Mesenchymal stem cell (in vitro differentiated cells and primary cell): ENCODE results near the gene ADAM23.

ENCODE experiments used
- DNase-seq: peaks from one replicate; pipeline ENCODE4 v3.0.0-alpha.2; 2013
- H2AFZ ChIP-seq: one replicate; pipeline ENCODE4 v1.6.1; 2013; ENCODE audit warnings: low read depth, mild to moderate bottlenecking, control low read depth, inconsistent platforms, low read length, moderate library complexity
- H2AK5ac ChIP-seq: 2 replicates; pipeline ENCODE4 v1.6.1; 2013; ENCODE audit warnings: low read length, moderate library complexity, mild to moderate bottlenecking, inconsistent platforms; ENCODE audit not compliant: severe bottlenecking
- H2BK120ac ChIP-seq: one replicate; pipeline ENCODE4 v1.6.1; 2013; ENCODE audit warnings: low read depth, mild to moderate bottlenecking, inconsistent platforms, low read length, moderate library complexity
- H2BK12ac ChIP-seq, 2 experiments: one replicate each; pipeline ENCODE4 v1.6.1; 2013; ENCODE audit warnings: inconsistent platforms in 2 of 2, low read length in 2 of 2, mild to moderate bottlenecking in 2 of 2, moderate library complexity in 2 of 2, control low read depth in 1 of 2
- H2BK15ac ChIP-seq: one replicate; pipeline ENCODE4 v1.6.1; 2013; ENCODE audit warnings: mild to moderate bottlenecking, low read depth, inconsistent platforms; ENCODE audit not compliant: poor library complexity, severe bottlenecking
- H2BK5ac ChIP-seq: 2 replicates; pipeline ENCODE4 v1.6.1; 2013; ENCODE audit warnings: low read depth, mild to moderate bottlenecking, low read length, control low read depth, inconsistent platforms; ENCODE audit not compliant: poor library complexity, severe bottlenecking
- H3K14ac ChIP-seq, 2 experiments: one replicate each; pipeline ENCODE4 v1.6.1; 2013; ENCODE audit warnings: inconsistent platforms in 2 of 2, low read length in 2 of 2, control low read depth in 1 of 2, mild to moderate bottlenecking in 1 of 2, moderate library complexity in 1 of 2
- H3K18ac ChIP-seq, 2 experiments: one replicate each; pipeline ENCODE4 v1.6.1; 2013; ENCODE audit warnings: inconsistent platforms in 2 of 2, low read length in 2 of 2, control low read depth in 1 of 2, low read depth in 1 of 2, mild to moderate bottlenecking in 1 of 2
- H3K23ac ChIP-seq, 2 experiments: one replicate each; pipeline ENCODE4 v1.6.1; 2013; ENCODE audit warnings: inconsistent platforms in 2 of 2, low read length in 2 of 2, mild to moderate bottlenecking in 2 of 2, moderate library complexity in 2 of 2, control low read depth in 1 of 2
- H3K27ac ChIP-seq: 2 replicates; pipeline ENCODE4 v1.5.1; 2013; ENCODE audit warnings: mild to moderate bottlenecking, moderate library complexity, low read length, control low read depth, inconsistent platforms; ENCODE audit not compliant: poor library complexity, severe bottlenecking
- H3K27me3 ChIP-seq, 2 experiments: 2 replicates each; pipeline versions ENCODE4 v1.6.1 to v1.7.0; 2013; ENCODE audit warnings: low read length in 2 of 2, mild to moderate bottlenecking in 2 of 2, moderate library complexity in 2 of 2, control low read depth in 1 of 2, inconsistent platforms in 1 of 2; ENCODE audit not compliant: control insufficient read depth in 1 of 2, insufficient read depth in 1 of 2
- H3K36me3 ChIP-seq, 2 experiments: 2 replicates each; pipeline versions ENCODE4 v1.6.1 to v1.7.0; 2013; ENCODE audit warnings: low read length in 2 of 2, control low read depth in 1 of 2, inconsistent platforms in 1 of 2, low read depth in 1 of 2, mild to moderate bottlenecking in 1 of 2; ENCODE audit not compliant: insufficient read depth in 2 of 2, control insufficient read depth in 1 of 2
- H3K4ac ChIP-seq, 2 experiments: one replicate each; pipeline ENCODE4 v1.6.1; 2013; ENCODE audit warnings: inconsistent platforms in 2 of 2, low read length in 2 of 2, mild to moderate bottlenecking in 2 of 2, moderate library complexity in 2 of 2, control low read depth in 1 of 2, low read depth in 1 of 2
- H3K4me1 ChIP-seq: 2 replicates; pipeline ENCODE4 v1.6.1; 2013; ENCODE audit warnings: low read depth, low read length, control low read depth; ENCODE audit not compliant: control insufficient read depth, insufficient read depth
- H3K4me2 ChIP-seq: 2 replicates; pipeline ENCODE4 v1.6.1; 2013; ENCODE audit warnings: low read length, mild to moderate bottlenecking, inconsistent platforms; ENCODE audit not compliant: poor library complexity, severe bottlenecking
- H3K4me3 ChIP-seq, 2 experiments: 2 replicates each; pipeline versions ENCODE4 v1.5.1 to v1.7.0; 2013; ENCODE audit warnings: low read length in 2 of 2, mild to moderate bottlenecking in 2 of 2, control low read depth in 1 of 2, low read depth in 1 of 2; ENCODE audit not compliant: insufficient read depth in 1 of 2
- H3K79me1 ChIP-seq: replicated peaks from 2 replicates; pipeline ENCODE4 v1.6.1; 2013; ENCODE audit warnings: mild to moderate bottlenecking, control low read depth, low read length, inconsistent platforms; ENCODE audit not compliant: poor library complexity, severe bottlenecking
- H3K9ac ChIP-seq: 2 replicates; pipeline ENCODE4 v1.7.0; 2013; ENCODE audit warnings: mild to moderate bottlenecking, low read length, moderate library complexity
- H3K9me3 ChIP-seq: 2 replicates; pipeline ENCODE4 v1.7.0; 2013; ENCODE audit warnings: mild to moderate bottlenecking, low read length; ENCODE audit not compliant: control insufficient read depth
- H4K8ac ChIP-seq: one replicate; pipeline ENCODE4 v1.6.1; 2013; ENCODE audit warnings: inconsistent platforms, mild to moderate bottlenecking, low read length, moderate library complexity
- H4K91ac ChIP-seq: one replicate; pipeline ENCODE4 v1.6.1; 2013; ENCODE audit warnings: mild to moderate bottlenecking, low read length, inconsistent platforms
- WGBS: methylation state at CpG from one replicate; pipeline ENCODE4 v1.1.7; 2013; ENCODE audit warnings: mixed read lengths; 5-methylcytosine and 5-hydroxymethylcytosine counted together

ADAM23 gene

DNA sequence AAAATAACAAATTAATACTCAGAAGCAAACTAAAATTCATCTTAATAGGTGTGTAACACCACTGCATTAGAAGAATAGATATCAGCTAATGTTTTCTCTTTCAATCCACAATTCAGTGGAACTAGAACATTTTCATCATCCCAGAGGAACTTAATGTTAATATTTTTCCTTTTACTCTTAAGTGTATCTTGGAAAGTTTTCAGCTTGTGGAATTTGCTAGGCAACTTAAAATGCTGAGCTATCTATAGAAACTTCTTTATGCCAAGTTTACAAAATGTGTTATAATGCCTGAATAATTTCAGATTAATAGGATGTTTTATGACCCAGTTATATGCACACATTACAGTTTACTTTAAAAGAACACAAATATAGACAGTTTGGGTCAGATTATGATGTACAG, 112.4 kb downstream of the ADAM23 start:
- Histone ChIP-seq H3K4me1 (no peaks in the 10 kb centered on the region), H3K4me2 (no peak overlapping the region), H2AK5ac (no peak overlapping the region), H3K79me1 (no peaks in the 10 kb centered on the region), H3K18ac (no peak overlapping the region), H4K8ac (no peak overlapping the region), H3K27me3 (no peaks in the 10 kb centered on the region), H2BK120ac (no peak overlapping the region), H2BK15ac (no peak overlapping the region), H3K36me3 (no peaks in the 10 kb centered on the region), H3K4ac (no peak overlapping the region), H3K23ac (no peak overlapping the region), H3K9ac (no peak overlapping the region), H2BK12ac (no peak overlapping the region), H3K27ac (no peak overlapping the region), H4K91ac (no peak overlapping the region), H3K14ac (no peak overlapping the region), H3K4me3 (no peak overlapping the region), H3K9me3 (no peaks in the 10 kb centered on the region), H2BK5ac (no peak overlapping the region), H2AFZ (no peak overlapping the region)
- DNase-seq: no peak

DNA sequence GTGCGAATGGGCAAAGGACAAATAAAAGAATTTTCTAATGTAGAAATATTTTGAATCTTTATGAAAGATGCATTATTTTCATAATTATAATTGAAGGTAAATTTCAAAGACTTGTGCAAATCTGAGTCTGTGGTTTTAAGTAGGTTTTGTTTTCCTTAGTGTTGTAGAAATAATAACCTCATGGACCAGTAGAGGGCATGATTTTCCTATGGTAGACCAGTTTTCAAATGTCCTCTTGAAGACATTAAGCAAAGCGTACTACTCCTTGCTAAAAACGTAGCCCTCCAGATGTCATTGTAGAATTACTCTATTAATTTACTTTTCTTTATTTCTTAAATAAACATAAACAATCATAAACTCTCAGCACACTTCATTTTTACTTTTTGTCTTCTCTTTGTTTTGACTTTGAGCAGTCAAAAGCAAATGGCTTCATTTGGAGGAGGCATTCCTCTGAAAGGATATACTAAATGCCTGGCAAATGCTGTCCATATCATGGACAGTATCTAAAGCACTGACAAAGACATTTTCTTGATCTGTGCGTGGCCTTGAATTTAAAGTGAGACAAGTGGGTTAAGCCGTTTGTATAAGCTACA, 113.1 kb downstream of the ADAM23 start:
- no peaks in the 10 kb centered on the region for H3K36me3 ChIP-seq
- H3K4me3 ChIP-seq: no peak overlapping the region
- H2BK120ac ChIP-seq: no peak overlapping the region
- no peak overlapping the region for H4K8ac ChIP-seq
- no peaks in the 10 kb centered on the region for H3K9me3 ChIP-seq
- no peak overlapping the region for H3K14ac ChIP-seq
- no peaks in the 10 kb centered on the region for H3K79me1 ChIP-seq
- no peaks in the 10 kb centered on the region for H3K27me3 ChIP-seq
- no peak overlapping the region for H3K23ac ChIP-seq
- DNase-seq: peak; percentile 46
- H2BK15ac ChIP-seq: no peak overlapping the region
- H3K9ac ChIP-seq: no peak overlapping the region
- 74% methylated on average over 4 of the region's 5 CpGs for whole genome bisulfite sequencing
- H2AK5ac ChIP-seq: no peak overlapping the region
- no peaks in the 10 kb centered on the region for H3K4me1 ChIP-seq
- H2BK5ac ChIP-seq: no peak overlapping the region
- H2AFZ ChIP-seq: no peak overlapping the region
- no peak overlapping the region for H3K4me2 ChIP-seq
- no peak overlapping the region for H3K18ac ChIP-seq
- no peak overlapping the region for H3K27ac ChIP-seq
- H4K91ac ChIP-seq: no peak overlapping the region
- no peak overlapping the region for H3K4ac ChIP-seq
- no peak overlapping the region for H2BK12ac ChIP-seq

GRCh38 chr2:206557321-206557720, 114.0 kb downstream of the ADAM23 start:
- no peak overlapping the region for H3K14ac ChIP-seq
- H2BK15ac ChIP-seq: no peak overlapping the region
- H3K36me3 ChIP-seq: no peaks in the 10 kb centered on the region
- WGBS: 97% methylated on average over 2 of the region's 4 CpGs
- H2AK5ac ChIP-seq: no peak overlapping the region
- H3K4me3 ChIP-seq: no peak overlapping the region
- H3K4ac ChIP-seq: no peak overlapping the region
- no peak overlapping the region for H3K4me2 ChIP-seq
- no peak overlapping the region for H3K9ac ChIP-seq
- H3K27ac ChIP-seq: no peak overlapping the region
- H2AFZ ChIP-seq: no peak overlapping the region
- no peaks in the 10 kb centered on the region for H3K9me3 ChIP-seq
- no peaks in the 10 kb centered on the region for H3K4me1 ChIP-seq
- no peaks in the 10 kb centered on the region for H3K27me3 ChIP-seq
- no peak for DNase-seq
- H4K91ac ChIP-seq: no peak overlapping the region
- no peak overlapping the region for H3K18ac ChIP-seq
- H3K23ac ChIP-seq: no peak overlapping the region
- H2BK12ac ChIP-seq: no peak overlapping the region
- no peak overlapping the region for H2BK5ac ChIP-seq
- no peak overlapping the region for H2BK120ac ChIP-seq
- no peak overlapping the region for H4K8ac ChIP-seq
- no peaks in the 10 kb centered on the region for H3K79me1 ChIP-seq

GRCh38 chr2:206558492-206558891, 115.2 kb downstream of the ADAM23 start:
- Histone ChIP-seq H3K23ac (no peak overlapping the region), H3K9me3 (no peaks in the 10 kb centered on the region), H3K79me1 (no peaks in the 10 kb centered on the region), H3K27me3 (no peaks in the 10 kb centered on the region), H2AFZ (no peak overlapping the region), H3K18ac (no peak overlapping the region), H3K4me2 (no peak overlapping the region), H3K27ac (no peak overlapping the region), H3K4ac (no peak overlapping the region), H3K4me1 (no peaks in the 10 kb centered on the region), H2BK5ac (no peak overlapping the region), H4K8ac (no peak overlapping the region), H3K4me3 (no peak overlapping the region), H2AK5ac (no peak overlapping the region), H2BK15ac (no peak overlapping the region), H3K36me3 (no peaks in the 10 kb centered on the region), H2BK120ac (no peak overlapping the region), H3K9ac (no peak overlapping the region), H2BK12ac (no peak overlapping the region), H3K14ac (no peak overlapping the region), H4K91ac (no peak overlapping the region)
- WGBS: no CpG with 5 or more reads among the region's 2 CpGs
- DNase-seq: peak; percentile 62
